ENCODE results near the gene RASSF8. TPM values are rescaled to one million over a fixed set of nuclear protein-coding genes. Genes with fewer than 3 reads are reported as not detected.
A peak's percentile ranks its signal among the peaks of the same experiment; 100 is the strongest.
"Not testable (repeated sequence)": the region's sequence is repeated elsewhere in the genome, so short reads cannot be mapped to it uniquely, and the experiment has no call there.

Gene RASSF8
- total and polyA plus RNA-seq, 5 experiments from 2014 or later = not detected

- Mint-ChIP-seq H3K4me3 (no peak overlapping the region), H3K27me3 (peaks cover 0 to 8% (median 0%) of the 10 kb centered on the region in 5 donors), H3K27ac (no peak overlapping the region), H3K4me1 (no peaks in the 10 kb centered on the region), H3K9me3 (no peaks in the 10 kb centered on the region), H3K36me3 (no peaks in the 10 kb centered on the region)
- POLR2A ChIA-PET = no interaction called here
- DNase-seq (no peak), ATAC-seq (no peak)
These were observed 85.5 kb downstream of the RASSF8 start for GRCh38 chr12:26044007-26044394.

- no peak overlapping the region for H3K4me3 Mint-ChIP-seq
- ATAC-seq = no peak
- no peaks in the 10 kb centered on the region for H3K9me3 Mint-ChIP-seq
- H3K27me3 Mint-ChIP-seq = peaks cover 0 to 8% (median 0%) of the 10 kb centered on the region in 5 donors
- POLR2A ChIA-PET = no interaction called here
- H3K27ac Mint-ChIP-seq = no peak overlapping the region
- H3K36me3 Mint-ChIP-seq = no peaks in the 10 kb centered on the region
- no peaks in the 10 kb centered on the region for H3K4me1 Mint-ChIP-seq
- no peak for DNase-seq
These were observed 86.1 kb downstream of the RASSF8 start for GRCh38 chr12:26044592-26044991.

GRCh38 chr12:26046203-26046602, 87.7 kb downstream of the RASSF8 start:
- H3K4me1 Mint-ChIP-seq = no peaks in the 10 kb centered on the region
- POLR2A ChIA-PET = no interaction called here
- no peak overlapping the region for H3K27ac Mint-ChIP-seq
- H3K27me3 Mint-ChIP-seq = peaks cover 0 to 8% (median 1%) of the 10 kb centered on the region in 5 donors
- H3K9me3 Mint-ChIP-seq = no peaks in the 10 kb centered on the region
- ATAC-seq = no peak
- no peak for DNase-seq
- H3K4me3 Mint-ChIP-seq = no peak overlapping the region
- H3K36me3 Mint-ChIP-seq = no peaks in the 10 kb centered on the region

GRCh38 chr12:26046906-26047305, 88.4 kb downstream of the RASSF8 start:
- no peak overlapping the region for H3K27ac Mint-ChIP-seq
- H3K27me3 Mint-ChIP-seq = peaks cover 0 to 8% (median 1%) of the 10 kb centered on the region in 5 donors
- H3K4me1 Mint-ChIP-seq = no peaks in the 10 kb centered on the region
- no peaks in the 10 kb centered on the region for H3K9me3 Mint-ChIP-seq
- ATAC-seq (no peak), DNase-seq (no peak)
- no peak overlapping the region for H3K4me3 Mint-ChIP-seq
- POLR2A ChIA-PET = no interaction called here
- no peaks in the 10 kb centered on the region for H3K36me3 Mint-ChIP-seq

GRCh38 chr12:26047401-26048226, 89.1 kb downstream of the RASSF8 start:
- DNase-seq (no peak), ATAC-seq (no peak)
- POLR2A ChIA-PET = no interaction called here
- Mint-ChIP-seq H3K36me3 (no peaks in the 10 kb centered on the region), H3K27me3 (peaks cover 0 to 8% (median 2%) of the 10 kb centered on the region in 5 donors), H3K27ac (no peak overlapping the region), H3K9me3 (no peaks in the 10 kb centered on the region), H3K4me1 (no peaks in the 10 kb centered on the region), H3K4me3 (no peak overlapping the region)

- Mint-ChIP-seq H3K4me1 (no peaks in the 10 kb centered on the region), H3K4me3 (no peak overlapping the region), H3K27me3 (peaks cover 0 to 3% (median 1%) of the 10 kb centered on the region in 5 donors), H3K27ac (no peak overlapping the region), H3K36me3 (no peaks in the 10 kb centered on the region), H3K9me3 (no peaks in the 10 kb centered on the region)
- DNase-seq (no peak), ATAC-seq (no peak)
- POLR2A ChIA-PET = no interaction called here
These were observed 94.2 kb downstream of the RASSF8 start for GRCh38 chr12:26052652-26053051.

- POLR2A ChIA-PET = no interaction called here
- no peak overlapping the region for H3K4me3 Mint-ChIP-seq
- no peaks in the 10 kb centered on the region for H3K36me3 Mint-ChIP-seq
- peaks cover 0 to 3% (median 1%) of the 10 kb centered on the region in 5 donors for H3K27me3 Mint-ChIP-seq
- DNase-seq (no peak), ATAC-seq (no peak)
- H3K9me3 Mint-ChIP-seq = no peaks in the 10 kb centered on the region
- H3K4me1 Mint-ChIP-seq = no peaks in the 10 kb centered on the region
- peak overlapping the region in 1 of 10 donors; percentile 53 for H3K27ac Mint-ChIP-seq
These were observed 95.9 kb downstream of the RASSF8 start for GRCh38 chr12:26054383-26054782.

- no peak for ATAC-seq
- Mint-ChIP-seq H3K4me3 (no peak overlapping the region), H3K27ac (no peak overlapping the region), H3K4me1 (no peaks in the 10 kb centered on the region), H3K9me3 (no peaks in the 10 kb centered on the region), H3K36me3 (no peaks in the 10 kb centered on the region), H3K27me3 (peaks cover 0 to 3% (median 1%) of the 10 kb centered on the region in 5 donors)
- POLR2A ChIA-PET = no interaction called here
- no peak for DNase-seq
These were observed 96.6 kb downstream of the RASSF8 start for GRCh38 chr12:26055087-26055486.

GRCh38 chr12:26056335-26056734, 97.9 kb downstream of the RASSF8 start:
- ATAC-seq = no peak
- H3K27me3 Mint-ChIP-seq = peaks cover 0 to 3% (median 0%) of the 10 kb centered on the region in 5 donors
- POLR2A ChIA-PET = no interaction called here
- no peaks in the 10 kb centered on the region for H3K9me3 Mint-ChIP-seq
- H3K4me3 Mint-ChIP-seq = no peak overlapping the region
- H3K4me1 Mint-ChIP-seq = no peaks in the 10 kb centered on the region
- H3K27ac Mint-ChIP-seq = no peak overlapping the region
- no peak for DNase-seq
- no peaks in the 10 kb centered on the region for H3K36me3 Mint-ChIP-seq

GRCh38 chr12:26057271-26057670, 98.8 kb downstream of the RASSF8 start:
- DNase-seq, H3K9me3 Mint-ChIP-seq, H3K27ac Mint-ChIP-seq, H3K36me3 Mint-ChIP-seq, H3K4me1 Mint-ChIP-seq, ATAC-seq, POLR2A ChIA-PET, H3K27me3 Mint-ChIP-seq, H3K4me3 Mint-ChIP-seq: not testable (repeated sequence)

GRCh38 chr12:26058308-26058707, 99.8 kb downstream of the RASSF8 start:
- no peak for DNase-seq
- H3K27ac Mint-ChIP-seq = no peak overlapping the region
- no peak for ATAC-seq
- POLR2A ChIA-PET = no interaction called here
- H3K36me3 Mint-ChIP-seq = no peaks in the 10 kb centered on the region
- no peaks in the 10 kb centered on the region for H3K4me1 Mint-ChIP-seq
- H3K27me3 Mint-ChIP-seq = peaks cover 0 to 1% (median 0%) of the 10 kb centered on the region in 5 donors
- H3K9me3 Mint-ChIP-seq = no peaks in the 10 kb centered on the region
- H3K4me3 Mint-ChIP-seq = no peak overlapping the region

- Mint-ChIP-seq H3K4me1 (no peaks in the 10 kb centered on the region), H3K9me3 (no peaks in the 10 kb centered on the region), H3K4me3 (no peak overlapping the region), H3K27ac (no peak overlapping the region), H3K27me3 (peaks cover 0 to 1% (median 0%) of the 10 kb centered on the region in 5 donors), H3K36me3 (no peaks in the 10 kb centered on the region)
- DNase-seq = no peak
- no peak for ATAC-seq
- POLR2A ChIA-PET = no interaction called here
These were observed 100.3 kb downstream of the RASSF8 start for GRCh38 chr12:26058818-26059217.

GRCh38 chr12:26062006-26062405, 103.5 kb downstream of the RASSF8 start:
- Mint-ChIP-seq H3K4me3 (no peak overlapping the region), H3K27me3 (peaks cover 0 to 13% (median 3%) of the 10 kb centered on the region in 5 donors), H3K36me3 (no peaks in the 10 kb centered on the region), H3K27ac (no peak overlapping the region), H3K9me3 (no peaks in the 10 kb centered on the region), H3K4me1 (no peaks in the 10 kb centered on the region)
- no peak for ATAC-seq
- no peak for DNase-seq
- POLR2A ChIA-PET = no interaction called here

GRCh38 chr12:26062566-26062965, 104.1 kb downstream of the RASSF8 start:
- peaks cover 0 to 13% (median 3%) of the 10 kb centered on the region in 5 donors for H3K27me3 Mint-ChIP-seq
- DNase-seq (no peak), ATAC-seq (no peak)
- H3K4me1 Mint-ChIP-seq = no peaks in the 10 kb centered on the region
- H3K4me3 Mint-ChIP-seq = no peak overlapping the region
- POLR2A ChIA-PET = no interaction called here
- no peaks in the 10 kb centered on the region for H3K9me3 Mint-ChIP-seq
- H3K27ac Mint-ChIP-seq = peak overlapping the region in 1 of 10 donors; percentile 20
- H3K36me3 Mint-ChIP-seq = no peaks in the 10 kb centered on the region
